HG03520 (cell line): ENCODE measurements around the gene UQCRH.
"Not testable (repeated sequence)": the region's sequence is repeated elsewhere in the genome, so short reads cannot be mapped to it uniquely, and the experiment has no call there.

Source experiments
- ATAC-seq: cut with Tn5 transposase; IDR thresholded peaks from one replicate; pipeline ENCODE4 v1.9.1; 2021; ENCODE audit warnings: mild to moderate bottlenecking, moderate library complexity; ENCODE audit not compliant: unreplicated experiment

Gene UQCRH

GRCh38 chr1:46331786-46332540 is 28.5 kb downstream of the UQCRH start:
- ATAC-seq, result not testable (repeated sequence)

GRCh38 chr1:46333300-46334029 is 30.0 kb downstream of the UQCRH start:
- peak; percentile 48 for ATAC-seq

DNA sequence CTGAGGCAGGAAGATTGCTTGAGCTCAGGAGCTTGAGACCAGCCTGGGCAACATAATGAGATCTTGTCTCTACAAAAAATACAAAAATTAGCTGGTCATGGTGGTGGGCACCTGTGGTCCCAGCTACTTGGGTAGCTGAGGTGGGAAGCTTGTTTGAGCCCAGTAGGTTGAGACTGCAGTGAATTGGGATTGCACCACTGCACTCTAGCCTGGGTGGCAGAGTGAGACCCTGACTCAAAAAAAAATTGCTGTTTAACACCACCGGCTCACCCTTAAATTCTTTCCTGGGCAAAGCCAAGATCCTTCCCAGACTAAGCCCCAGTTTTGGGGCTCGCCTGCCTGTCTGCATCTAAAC is 30.5 kb downstream of the UQCRH start:
- ATAC-seq, result no peak

GRCh38 chr1:46335081-46335480 is 31.6 kb downstream of the UQCRH start:
- ATAC-seq, result no peak

GRCh38 chr1:46337409-46337808 is 33.9 kb downstream of the UQCRH start:
- not testable (repeated sequence) for ATAC-seq

DNA sequence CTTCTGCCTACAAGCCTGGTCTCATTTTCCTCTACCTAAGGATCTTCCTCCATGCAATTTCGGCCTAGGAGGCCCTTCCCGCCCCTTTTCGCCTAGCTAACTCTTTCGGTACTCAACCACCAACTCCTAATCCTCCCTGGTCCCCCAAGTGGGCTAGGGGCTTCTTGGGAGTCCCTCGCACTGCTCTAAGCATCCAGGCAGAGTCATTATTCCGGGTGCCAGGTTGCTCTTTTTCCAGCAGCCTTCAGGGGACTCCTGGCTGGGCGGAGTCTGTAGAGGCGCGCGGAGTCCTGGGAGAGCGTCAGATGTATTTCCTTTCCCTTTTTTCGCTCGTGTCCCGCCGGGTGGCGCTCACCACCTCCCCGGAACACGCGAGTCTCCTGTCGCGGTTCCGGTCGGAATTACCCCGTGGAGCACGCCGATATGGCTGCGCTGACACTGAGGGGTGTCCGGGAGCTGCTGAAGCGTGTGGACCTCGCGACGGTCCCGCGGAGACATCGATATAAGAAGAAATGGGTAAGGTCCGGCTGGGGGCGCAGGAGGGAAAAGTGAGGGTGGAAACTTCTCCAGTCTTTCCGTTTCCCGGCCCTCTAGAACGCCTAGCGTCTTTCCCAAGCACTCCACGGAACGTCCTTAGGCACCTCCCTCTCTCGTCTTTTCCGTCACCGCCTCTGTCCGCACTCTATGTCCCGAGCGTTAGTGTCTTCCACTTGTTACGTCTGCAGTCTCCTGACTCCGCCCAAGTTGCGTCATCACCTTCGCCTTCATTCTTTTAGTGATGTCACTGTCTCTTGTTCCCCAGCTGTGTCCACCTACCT is 37.1 kb downstream of the UQCRH start, which contains the start of gene NSUN4:
NSUN4 (plus strand) TSS at position 404 of the 818 bp plus-strand sequence; CDS start at position 424, 20 bp downstream.
- peak; percentile 73 for ATAC-seq

DNA sequence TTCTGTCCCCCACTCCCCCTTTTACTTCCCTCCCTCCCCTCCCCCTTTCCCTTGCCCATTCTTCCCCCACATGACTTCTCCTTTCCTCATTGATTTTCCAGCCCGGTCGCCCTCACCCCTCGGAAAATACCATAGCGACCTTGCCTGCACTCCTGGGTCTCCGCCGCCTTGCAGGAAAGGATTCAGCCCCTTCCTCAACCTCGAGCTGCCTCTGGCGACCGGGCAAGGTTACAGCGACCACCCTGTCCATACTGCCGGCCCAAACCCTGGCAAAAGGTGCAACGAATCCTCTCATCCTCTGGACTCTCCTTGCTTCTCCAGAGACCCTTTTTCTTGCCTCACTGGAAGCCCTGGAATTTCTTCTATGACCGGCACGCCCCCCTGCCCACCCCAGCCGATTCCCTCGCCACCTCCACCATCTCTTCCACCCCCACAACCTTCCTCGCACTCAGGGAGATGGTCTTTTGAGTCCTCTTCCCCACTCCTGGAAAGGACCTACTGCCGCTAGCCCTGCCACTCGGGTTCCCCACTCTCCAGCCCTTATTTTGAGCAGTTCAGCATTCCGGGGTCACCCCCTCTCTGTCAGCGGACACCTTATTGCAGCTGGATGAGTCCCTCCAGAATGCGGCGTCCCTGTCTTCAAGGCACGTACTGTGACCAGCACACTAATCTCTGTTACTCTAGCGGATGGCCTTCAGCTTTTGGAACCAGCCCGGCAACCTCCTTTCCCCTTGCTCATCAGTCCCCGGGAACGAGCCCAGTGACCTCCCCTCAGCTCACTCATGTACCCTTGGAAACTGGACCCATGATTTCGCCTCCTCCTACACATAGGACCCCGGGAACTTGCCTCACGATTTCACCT is 38.0 kb downstream of the UQCRH start:
- ATAC-seq, result no peak

DNA sequence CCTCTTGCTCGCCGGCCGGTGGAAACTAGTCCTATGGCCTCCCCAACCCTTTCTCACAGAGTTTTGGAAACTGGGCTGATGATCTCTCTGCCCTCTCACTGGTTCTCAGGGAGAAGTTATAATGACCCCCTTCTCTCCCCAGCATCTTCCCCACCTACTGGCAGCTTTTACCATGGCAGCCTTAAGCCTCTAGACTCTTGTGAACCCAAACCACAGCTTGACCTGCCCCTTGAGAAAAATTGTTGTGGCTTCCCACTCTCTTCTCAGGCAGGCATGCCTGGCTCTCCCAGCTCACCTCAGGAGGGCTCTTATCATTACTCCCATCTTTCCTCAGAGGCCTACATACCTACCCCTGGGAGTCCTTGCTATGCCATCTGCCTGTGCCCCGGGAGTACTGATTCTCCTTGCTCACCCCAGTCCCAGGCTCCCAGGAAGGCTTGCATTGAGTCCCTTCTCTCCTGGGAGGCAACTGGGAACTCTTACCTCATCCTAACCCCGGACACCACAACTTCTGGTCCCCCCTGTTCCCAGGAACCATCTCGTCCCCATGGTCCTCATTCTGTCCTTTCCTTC is 38.7 kb downstream of the UQCRH start:
- no peak for ATAC-seq

GRCh38 chr1:46342677-46343350 is 39.3 kb downstream of the UQCRH start:
- ATAC-seq, result no peak

- no peak for ATAC-seq
These were observed 39.8 kb downstream of the UQCRH start for GRCh38 chr1:46343351-46343695.

GRCh38 chr1:46343705-46344104 is 40.2 kb downstream of the UQCRH start:
- no peak for ATAC-seq

DNA sequence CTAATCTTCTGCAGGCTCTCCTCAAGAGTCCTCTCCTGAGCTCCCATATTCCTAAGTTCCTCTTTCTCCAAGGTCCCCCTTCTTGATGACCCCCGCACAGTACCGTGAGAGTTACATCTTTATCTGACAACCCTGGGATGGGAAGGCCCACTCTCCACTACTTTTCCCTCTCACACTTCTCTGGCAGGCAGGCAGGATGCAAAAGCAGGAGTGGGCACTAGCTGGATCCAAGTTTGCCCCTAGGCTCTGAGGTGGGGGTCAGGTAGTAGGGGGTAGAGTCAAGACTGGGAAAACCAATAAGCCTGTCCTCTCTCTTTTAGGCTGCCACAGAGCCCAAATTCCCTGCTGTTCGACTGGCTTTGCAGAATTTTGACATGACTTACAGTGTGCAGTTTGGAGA is 41.0 kb downstream of the UQCRH start:
- ATAC-seq, result no peak

GRCh38 chr1:46345281-46345680 is 41.8 kb downstream of the UQCRH start:
- ATAC-seq, result no peak

DNA sequence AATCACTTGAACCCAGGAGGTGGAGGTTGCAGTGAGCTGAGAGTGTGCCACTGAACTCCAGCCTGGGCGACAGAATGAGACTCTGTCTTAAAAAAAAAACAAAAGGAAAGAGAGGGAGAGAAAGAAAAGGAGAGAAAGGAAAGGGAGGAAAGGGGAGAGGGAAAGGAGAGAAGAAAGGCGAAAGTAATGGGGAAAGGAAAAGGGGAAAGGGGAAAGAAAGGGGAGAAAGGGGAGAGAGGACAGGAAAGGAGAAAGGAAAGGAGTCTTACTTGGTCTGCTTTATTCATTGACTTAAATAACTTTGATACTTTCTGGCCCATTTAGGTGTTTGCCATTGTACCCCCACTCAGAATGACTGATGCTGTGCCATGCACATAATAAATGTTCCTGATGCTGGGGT is 48.9 kb downstream of the UQCRH start:
- no peak for ATAC-seq

GRCh38 chr1:46355920-46356319 is 52.4 kb downstream of the UQCRH start:
- not testable (repeated sequence) for ATAC-seq

GRCh38 chr1:46362158-46362557 is 58.7 kb downstream of the UQCRH start:
- ATAC-seq, result no peak

- no peak for ATAC-seq
These were observed 59.6 kb downstream of the UQCRH start for GRCh38 chr1:46363121-46363520.

- ATAC-seq, result no peak
These were observed 61.1 kb downstream of the UQCRH start for GRCh38 chr1:46364612-46365011.

GRCh38 chr1:46365796-46366195 is 62.3 kb downstream of the UQCRH start:
- ATAC-seq, result not testable (repeated sequence)
